NB4 (cell line): ENCODE data around the gene TRABD2B.

ENCODE experiments used
- DNase-seq: peaks from one replicate; pipeline ENCODE4 v3.0.0; 2010; ENCODE audit warnings: low read depth
- H3K4me3 ChIP-seq: one replicate; pipeline ENCODE4 v1.5.1; 2011; ENCODE audit warnings: mild to moderate bottlenecking, low read depth, low read length, moderate library complexity
- CTCF ChIP-seq: IDR thresholded peaks from one replicate; pipeline ENCODE4 v1.5.1; 2012; ENCODE audit warnings: low read depth, low read length
- MAX ChIP-seq: IDR thresholded peaks from 2 replicates; pipeline ENCODE4 v1.6.1; 2011; ENCODE audit warnings: low read depth, low read length
- MYC ChIP-seq: IDR thresholded peaks from 2 replicates; pipeline ENCODE4 v1.6.1; 2011; ENCODE audit warnings: low read depth, low read length
- POLR2A ChIP-seq: IDR thresholded peaks from 2 replicates; pipeline ENCODE4 v1.6.1; 2011; ENCODE audit warnings: mild to moderate bottlenecking; ENCODE audit not compliant: insufficient read length; ENCODE audit errors: extremely low read depth

The TRABD2B gene

GRCh38 chr1:47759251-47759935 lies 237.8 kb downstream of the TRABD2B start:
- no peak for DNase-seq
- no peak for TF ChIP-seq MYC
- TF ChIP-seq POLR2A, result no peak

GRCh38 chr1:47758341-47759250 lies 238.6 kb downstream of the TRABD2B start:
- TF ChIP-seq POLR2A, result no peak
- TF ChIP-seq MYC, result no peak
- no peak for TF ChIP-seq CTCF
- no peak for TF ChIP-seq MAX
- H3K4me3 ChIP-seq, result no peak overlapping the region
- DNase-seq, result peak; percentile 37

More at GRCh38 chr1:47759251-47759935, 237.8 kb downstream of the TRABD2B start:
- H3K4me3 ChIP-seq, result no peak overlapping the region

GRCh38 chr1:47757226-47757975 lies 239.8 kb downstream of the TRABD2B start:
- H3K4me3 ChIP-seq, result no peak overlapping the region
- TF ChIP-seq MYC, result no peak
- TF ChIP-seq POLR2A, result no peak
- TF ChIP-seq CTCF, result no peak
- TF ChIP-seq MAX, result no peak
- DNase-seq, result no peak

GRCh38 chr1:47756411-47756810 lies 240.8 kb downstream of the TRABD2B start:
- no peak for TF ChIP-seq POLR2A
- TF ChIP-seq CTCF, result no peak
- TF ChIP-seq MAX, result no peak
- no peak overlapping the region for H3K4me3 ChIP-seq
- DNase-seq, result no peak

- TF ChIP-seq POLR2A (no peak), MYC (no peak), CTCF (no peak), MAX (no peak)
- no peak overlapping the region for H3K4me3 ChIP-seq
- DNase-seq, result no peak
Observed at GRCh38 chr1:47756006-47756405, 241.2 kb downstream of the TRABD2B start.
